Lung microvascular endothelial cell (primary cell): ENCODE data around the gene POC1A. TPM values are rescaled to one million over a fixed set of nuclear protein-coding genes. Genes with fewer than 3 reads are reported as not detected.

ENCODE experiments used
- DNase-seq, 2 donors: peaks; one replicate each; pipeline versions ENCODE4 v3.0.0 to v3.0.0-alpha.2; 2010; ENCODE audit warnings: low read depth in 2 of 2
- total RNA-seq: library from RNA; depleted of rRNA; stranded (reverse); fragments of >200 nt; gene quantifications from 2 replicates; pipeline ENCODE4 v1.2.1, GENCODE V29; 2014

Gene POC1A
- total RNA-seq, 1 donor from 2014 or later = 4.0 TPM

DNA sequence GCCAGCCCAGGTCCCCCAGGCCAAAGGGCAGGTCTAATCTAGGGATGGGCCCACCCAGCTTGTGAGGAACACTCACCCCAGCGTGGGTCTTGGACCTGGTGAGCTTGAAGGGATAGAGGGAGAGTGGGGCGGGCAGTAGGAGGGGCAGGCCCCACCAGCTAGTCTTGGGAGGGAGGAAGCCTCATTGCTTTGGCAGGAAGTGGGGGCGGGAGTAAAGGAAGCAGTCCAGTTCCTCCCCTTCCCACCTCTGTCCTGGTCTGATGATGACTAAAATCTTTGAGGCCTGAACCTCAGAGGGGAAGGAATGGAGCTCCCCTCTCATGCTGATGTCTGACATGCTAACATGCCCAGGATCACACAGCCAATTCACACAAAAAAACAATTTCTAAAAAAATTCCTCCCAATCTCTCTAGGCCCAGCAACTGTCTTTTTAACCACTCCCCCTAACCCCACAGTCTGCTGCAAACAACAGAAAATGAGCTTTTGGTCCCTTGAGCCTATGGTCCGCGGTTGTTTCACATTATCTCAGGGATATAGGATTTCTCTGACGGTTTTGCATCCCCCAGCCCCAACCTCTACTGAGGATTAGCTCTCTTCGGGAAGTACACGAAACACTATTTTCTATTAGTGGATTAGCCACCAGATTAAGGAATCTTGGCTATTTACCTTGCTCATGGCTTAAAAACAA, 67.1 kb downstream of the POC1A start:
- peak; percentile 31 to 80 for DNase-seq

DNA sequence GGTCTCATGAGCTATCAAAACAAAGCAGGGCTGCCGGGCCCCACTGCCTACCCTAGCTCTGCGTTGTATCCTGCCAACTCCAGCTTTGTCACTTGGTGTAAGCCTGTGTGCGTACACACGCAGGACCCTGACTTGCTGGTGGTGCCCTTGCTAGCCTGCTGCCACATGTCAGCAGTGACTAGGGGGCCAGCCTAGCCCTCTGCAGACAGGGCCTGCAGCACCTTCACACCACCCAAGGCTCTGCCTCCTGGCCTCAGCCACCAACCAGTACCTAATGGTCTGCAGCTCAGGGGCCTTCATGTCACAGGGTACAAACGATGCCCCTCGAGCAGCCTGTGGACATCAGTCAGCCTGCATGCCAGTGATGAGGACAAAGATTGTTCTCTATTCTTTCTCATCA, 67.8 kb downstream of the POC1A start:
- DNase-seq = no peak

DNA sequence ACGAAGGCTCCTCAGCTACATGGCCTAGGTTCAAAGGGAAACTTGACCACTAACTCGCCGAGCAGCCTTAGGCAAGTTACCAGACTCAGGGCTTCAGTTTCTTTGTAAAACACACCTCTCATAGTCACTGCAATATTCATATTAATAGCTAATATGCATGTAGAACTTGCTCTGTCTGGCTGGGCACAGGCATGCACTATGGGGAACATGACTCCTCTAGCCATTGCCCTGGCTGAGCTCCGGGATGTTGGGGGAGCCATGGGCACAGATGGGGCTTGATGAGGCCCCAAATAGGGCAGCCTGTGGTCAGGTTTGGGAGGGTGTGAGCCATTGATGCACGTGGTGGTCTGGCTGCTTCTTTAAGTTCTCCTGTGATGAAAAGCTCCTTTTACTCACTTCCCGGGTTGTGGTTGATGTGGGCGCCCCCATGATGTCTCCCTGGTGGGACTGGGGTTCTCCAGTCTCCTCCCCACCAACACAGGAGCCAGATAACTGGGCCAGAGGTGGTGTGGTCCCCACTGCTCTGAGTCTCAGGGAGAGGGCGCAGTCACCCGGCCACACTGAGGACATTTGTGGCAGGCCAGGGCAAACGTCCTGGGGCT, 68.4 kb downstream of the POC1A start:
- no peak for DNase-seq

DNA sequence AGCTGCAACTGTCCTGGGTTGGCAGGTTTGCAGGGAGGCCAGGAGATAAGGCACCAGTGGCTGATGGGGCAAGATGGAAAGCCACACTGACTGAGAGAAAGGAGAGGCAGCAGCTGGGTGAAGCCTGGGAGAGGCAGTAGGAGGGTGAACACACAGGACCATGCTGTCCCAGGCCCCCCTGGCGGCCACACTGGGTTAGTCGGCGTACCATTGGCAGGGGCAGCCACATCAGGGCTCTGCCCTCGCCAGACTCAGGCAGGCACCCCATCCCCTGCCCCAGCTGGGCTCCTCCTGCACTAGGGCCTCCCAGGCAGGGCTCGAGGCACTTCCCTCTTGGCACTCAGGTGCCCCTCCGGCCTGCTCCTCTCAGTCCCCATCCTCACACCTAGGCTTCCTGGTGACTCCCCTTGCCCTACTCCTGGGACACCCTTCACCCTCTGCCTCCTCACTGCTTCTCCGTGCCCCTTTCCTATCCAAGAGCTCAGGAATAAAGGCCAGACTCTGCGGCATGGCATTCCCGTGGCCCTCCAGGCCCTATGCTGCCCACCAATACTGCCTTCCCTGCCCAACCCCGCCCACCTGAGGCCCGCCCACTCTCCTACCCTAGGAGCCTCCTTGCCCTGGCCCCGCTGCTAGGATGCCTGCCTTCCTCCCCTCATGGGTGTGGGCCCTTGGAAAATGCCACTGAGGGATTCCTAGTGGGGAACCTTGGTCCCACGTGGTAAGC, 69.1 kb downstream of the POC1A start:
- DNase-seq = no peak

DNA sequence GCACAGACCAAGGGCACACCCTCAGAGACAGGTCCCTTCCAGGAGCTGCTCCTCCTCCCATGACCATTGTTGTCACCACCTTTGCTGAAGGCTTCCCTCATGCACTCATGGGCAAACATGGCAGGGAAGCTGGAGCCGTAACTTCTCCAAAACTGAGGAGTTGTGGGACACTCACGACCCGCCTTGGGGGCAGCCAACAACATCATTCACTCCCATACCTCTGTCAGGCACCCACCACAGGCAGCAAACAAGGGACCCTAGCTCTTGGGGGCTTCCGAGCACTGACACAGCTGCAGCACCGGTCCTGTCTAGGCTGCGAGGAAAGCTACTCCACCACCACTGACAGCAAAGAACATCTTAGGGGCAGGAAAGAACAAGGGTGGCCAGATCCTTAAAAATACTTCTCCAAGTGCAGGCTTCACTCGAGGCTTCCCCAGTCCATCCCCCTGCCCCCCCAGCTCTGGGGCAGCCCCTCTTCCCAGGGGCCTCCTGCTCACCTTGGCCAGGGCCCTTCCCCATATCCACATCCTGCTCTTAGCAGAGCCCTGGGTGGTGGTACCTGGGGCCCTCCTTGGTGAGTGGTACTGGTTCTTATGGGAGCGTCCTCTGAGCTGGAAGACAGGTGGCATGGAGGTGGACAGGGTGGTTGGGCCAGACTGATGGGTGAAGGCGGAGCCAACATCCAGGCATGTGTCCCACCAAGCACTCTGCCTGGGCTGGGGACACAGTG, 69.8 kb downstream of the POC1A start:
- DNase-seq = no peak

DNA sequence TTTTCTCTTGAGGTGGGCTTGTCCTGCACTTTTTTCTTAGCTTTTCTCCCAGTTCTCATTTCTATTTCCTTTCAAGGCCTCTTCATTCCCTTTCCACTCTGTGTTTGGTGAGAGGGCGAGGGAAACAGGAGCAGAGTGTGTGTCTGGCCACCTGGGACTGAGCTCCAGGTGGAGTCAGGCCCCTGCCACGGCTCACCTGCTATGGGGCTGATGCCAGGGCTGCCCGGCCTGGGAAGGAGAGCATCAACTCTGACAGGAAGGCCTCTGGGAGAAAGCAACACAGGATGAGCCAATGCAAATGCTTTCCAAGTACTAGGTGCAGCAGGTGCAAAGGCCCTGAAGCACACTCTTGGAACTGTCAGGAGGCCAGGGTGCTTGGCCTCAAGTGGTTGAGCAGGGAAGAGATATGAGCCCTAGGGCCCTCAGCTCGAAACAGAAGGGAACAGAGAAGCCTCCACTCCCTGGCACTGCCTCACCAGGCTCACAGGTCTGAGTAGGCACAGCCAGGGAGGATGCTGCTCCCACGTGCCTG, 70.6 kb downstream of the POC1A start:
- no peak for DNase-seq

DNA sequence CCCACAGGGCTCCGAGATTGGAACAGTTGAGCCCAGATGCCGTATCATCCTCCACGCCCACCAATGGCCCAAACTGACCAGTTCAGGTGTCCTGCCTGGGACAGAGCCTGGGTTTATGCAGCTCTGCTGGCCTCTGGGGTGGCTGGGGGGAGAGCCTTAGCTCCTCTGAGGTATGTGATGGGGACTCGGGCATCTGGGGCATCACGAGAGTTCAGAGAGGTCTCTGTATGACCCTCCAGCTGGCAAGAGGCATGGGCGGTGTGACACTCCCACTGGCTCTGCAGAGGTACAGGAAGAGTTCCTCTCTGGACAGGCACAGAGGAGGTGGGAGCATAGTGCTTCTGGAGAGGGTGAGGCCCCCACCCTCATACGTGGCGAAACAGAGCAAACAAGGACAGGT, 71.3 kb downstream of the POC1A start:
- no peak for DNase-seq

DNA sequence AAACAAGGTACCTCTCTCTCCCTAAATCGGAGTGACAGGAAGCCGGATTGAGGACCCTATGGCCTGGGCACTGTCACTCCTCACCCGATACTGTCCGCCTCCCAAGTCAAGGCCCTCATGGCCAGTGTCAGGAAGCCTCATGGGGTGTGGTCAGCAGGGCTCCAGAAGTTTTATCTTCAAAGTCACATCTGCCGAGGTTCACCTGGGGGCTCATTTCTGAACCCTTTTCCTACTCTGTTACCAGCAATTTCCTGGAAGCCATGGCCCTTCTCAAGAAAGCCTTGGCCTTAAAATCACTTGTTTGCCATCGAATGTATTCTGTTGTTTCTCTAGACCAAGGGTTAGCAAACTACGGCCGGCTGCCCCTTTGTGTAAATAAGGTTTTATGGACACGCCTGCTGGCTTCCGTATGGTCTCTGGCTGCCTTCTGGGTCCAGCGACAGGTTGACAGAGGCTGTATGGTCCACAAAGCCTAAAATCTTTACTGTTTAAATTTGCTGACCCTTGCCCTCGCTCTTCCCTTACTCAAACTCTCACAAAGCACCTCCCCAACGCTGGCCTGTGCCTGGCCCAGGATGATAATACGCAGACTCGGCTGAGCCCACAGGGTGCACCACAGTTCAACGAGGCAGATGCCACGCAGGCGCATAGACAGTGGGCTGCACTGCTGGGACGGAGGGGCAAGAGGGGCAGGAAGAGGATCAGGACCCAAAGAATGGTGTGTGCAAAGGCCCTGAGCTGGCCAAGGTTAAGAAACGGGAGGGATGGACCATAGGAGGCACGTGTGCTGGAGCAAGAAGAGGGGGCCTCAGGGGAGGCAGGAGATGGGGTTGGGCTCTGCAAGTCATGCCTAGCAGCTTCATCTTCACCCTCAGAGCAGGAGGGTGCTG, 73.1 kb downstream of the POC1A start:
- no peak for DNase-seq

DNA sequence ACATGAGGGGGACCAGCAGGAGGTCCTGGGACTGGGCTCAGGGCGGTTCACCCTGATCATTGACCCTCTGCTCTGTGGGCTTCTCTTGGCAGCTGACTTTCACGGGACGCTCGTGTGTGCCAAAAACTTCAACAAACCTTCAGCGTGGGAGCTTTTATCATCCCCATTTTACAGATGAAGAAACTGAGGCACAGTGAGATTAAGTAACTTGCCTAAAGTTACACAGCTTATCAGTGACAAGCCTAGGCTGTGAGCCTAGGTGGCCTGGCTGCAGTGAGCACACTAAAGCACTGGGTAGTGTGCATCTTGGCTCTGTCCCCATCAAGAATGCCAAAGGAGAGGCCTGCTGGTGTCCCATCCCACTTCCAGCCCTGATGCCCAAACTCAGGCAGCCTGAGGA, 74.3 kb downstream of the POC1A start:
- DNase-seq = no peak

DNA sequence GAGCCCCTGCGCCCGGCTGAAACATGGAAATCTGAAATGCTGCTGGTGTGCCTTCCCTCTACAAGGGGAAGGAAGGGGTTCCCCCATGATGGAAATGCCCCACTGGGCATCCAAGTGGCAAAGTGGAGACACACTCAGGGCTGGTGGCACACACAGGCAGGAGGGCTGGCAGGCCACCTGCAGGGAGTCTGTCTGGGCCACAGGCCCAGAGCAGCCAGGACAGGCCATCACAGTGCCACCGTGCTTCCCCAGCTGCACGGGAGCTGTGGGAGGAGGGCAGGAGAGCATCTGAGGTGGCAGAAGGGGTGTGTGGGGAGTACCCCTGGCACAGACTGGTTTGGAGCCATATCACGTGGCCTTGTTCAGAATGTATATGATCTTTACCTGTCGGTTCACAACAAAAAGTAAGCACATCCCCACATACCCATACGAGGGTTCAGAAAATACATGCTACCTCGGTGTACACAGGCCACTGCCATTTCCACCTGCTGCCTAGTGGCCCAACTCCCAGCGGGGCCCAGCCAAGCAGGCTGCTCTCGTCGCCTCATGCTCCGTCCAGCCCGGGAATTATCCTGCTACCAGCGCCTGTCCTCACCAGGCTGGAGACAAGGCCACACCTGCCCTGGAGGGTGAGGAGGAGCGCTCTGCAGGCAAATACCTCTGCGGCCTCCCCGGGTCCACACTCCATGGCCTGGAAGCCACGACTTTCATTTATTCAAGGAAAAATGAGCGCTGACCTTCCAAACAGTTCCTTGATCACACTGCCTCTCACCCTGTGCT, 75.3 kb downstream of the POC1A start:
- DNase-seq = no peak

DNA sequence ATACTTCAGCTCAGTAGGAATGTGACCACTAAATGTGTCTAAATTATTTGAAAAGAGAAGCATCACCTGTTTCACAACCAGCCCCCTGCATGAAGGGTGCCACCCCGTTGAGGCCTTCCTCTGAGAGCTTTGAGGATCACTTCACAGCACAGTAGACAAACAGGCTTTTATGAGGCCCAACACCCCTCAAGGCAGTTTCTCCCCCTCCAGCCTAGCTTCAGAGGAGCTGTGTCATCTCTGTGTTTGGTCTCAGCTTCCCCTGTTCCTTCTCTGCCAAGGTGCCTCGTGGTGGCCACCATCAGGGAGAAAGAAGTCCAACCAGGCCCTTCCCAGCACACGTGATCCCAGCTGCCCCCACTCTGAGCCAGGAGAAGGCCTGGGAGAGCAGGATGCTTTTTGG, 76.3 kb downstream of the POC1A start:
- no peak for DNase-seq

DNA sequence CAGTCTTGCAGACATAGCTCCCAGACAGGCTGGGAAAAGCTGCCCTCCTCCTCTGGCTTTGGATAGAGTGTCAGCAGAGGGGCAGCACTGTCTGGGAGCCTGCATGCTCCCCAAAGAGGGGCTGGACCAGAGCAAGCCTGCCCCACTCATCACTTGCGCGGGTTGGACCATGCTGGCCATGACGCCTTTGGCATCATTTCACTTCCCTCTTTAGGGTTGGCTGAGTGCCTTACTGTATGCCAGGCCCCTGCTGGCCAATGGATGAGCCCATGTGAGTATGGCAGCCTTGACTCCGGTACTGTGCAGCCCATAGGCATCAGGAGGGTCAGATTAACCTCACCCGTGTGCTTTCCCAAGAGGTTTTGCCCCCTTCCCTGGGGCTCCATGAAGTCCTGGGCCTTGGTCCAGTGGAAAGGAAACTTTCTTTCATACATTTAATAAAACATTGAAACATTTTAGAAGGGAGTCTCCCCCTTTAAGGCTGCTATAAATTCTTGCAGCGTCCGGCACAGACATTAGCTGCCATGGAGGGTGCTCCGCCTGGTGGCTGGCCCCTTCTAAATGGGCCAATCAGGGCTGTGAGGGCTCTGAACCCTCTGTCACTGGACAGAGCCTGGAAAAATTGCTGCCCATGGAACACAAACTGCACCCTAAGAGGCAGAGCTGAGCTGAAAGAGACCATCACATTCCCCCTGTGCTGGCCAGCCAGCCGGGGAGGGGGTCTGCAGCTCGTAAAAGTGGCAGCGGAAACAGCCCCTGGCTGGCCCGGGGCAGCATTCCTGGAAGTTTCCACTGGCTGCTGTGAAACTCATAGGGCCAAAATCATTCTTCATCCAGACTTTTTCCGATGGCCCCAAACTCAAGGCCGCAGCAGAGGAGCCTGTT, 77.1 kb downstream of the POC1A start:
- peak in 1 of 2 donors; percentile 38 for DNase-seq

DNA sequence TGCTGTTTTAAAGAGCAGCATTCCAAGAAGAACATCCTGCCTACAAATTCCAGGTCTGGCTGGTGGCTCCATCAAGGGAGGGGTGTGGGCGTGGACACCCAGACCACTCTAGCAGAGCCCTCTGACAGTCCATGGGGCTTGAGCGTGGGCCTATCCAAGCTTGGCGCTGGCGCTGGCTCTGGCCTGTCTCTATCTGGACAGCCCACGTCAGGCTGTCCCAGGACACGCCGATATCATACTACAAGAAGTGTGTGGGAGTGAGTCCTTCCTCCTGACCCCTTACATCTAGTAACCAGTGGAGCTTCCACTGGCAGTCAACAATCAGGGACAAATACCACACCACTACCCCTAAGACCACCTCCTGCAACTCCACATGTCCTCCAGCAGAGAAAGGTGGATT, 80.7 kb downstream of the POC1A start:
- no peak for DNase-seq

DNA sequence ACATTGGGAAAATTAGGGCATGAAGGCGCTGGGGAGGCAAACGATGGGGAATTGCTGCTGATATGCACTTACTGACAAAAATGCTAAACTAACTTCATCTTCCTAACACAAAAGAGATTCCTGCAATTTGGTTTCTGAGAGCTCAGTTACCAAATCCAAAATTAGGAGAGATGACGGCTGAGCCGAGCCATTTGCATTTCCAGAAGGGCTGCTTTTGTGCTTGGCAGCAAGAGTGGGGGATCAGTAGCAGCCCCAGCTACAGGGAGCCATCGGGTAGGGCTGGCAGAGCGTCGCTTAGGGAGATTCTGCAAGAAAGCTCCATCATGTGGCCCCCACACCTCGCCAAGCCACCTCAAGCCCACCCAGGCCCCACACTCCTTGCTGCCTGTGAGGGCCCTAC, 81.8 kb downstream of the POC1A start:
- no peak for DNase-seq

DNA sequence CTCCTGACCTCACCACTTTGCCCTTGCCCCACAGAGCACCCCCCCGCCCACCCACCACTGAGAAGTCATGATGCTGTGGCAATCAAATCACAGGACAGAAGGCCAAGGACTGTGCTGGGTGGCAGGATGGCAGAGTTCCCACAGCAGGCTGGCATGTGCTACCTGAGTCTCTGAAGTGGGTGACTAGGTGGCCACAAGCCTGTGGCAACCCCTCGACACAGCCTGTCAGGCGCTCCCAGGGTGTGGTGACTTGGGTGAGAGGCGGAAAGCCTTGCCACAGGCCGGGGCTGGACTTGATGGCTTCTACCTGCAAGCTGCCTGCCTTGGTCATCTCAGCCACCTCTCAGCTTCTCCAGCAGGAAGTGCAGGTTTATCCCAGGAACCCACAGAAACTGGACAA, 82.2 kb downstream of the POC1A start:
- DNase-seq = no peak

DNA sequence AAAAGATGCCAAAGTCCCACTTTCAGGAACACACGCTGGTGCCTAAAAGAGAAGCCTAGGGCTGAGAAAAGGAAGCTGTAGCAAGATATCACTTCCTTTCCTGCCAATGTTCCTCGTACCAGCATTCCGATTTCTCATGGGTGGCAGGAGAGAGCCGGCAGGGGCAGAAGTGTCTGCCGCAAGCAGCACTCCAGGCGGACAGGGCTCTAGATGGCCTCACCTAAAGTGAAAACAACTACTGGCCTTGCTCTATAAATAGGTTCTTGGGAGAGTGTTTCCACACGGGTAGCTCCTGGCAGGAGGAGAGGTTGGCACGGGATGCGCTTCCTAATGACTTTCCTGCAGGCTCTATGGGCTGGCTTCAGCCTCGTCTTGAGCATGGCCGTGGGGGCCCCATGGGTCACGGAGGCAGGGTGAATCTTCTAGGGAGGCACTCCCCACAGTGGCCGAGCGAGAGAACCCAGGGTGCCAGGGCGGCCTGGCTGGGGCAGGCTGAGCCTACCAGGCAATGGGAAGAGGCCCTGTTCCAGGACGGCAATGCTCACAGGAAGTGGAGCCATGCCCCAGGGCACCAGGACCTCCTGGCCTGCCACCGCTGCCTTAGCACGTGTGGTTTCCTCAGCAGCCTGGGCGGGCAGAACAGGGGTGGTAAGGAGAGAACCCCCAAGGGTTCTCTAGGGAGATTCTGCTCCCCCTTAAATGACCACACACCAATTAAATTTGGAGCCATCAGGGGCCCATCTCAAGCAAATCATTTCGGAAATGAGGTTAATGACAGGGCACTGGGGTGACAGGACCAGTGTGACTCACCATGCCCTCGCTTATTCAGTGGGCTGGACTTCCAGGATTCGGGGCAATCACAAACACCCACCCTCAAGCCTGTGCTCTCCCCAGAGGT, 83.2 kb downstream of the POC1A start:
- DNase-seq = peak; percentile 39 to 59

DNA sequence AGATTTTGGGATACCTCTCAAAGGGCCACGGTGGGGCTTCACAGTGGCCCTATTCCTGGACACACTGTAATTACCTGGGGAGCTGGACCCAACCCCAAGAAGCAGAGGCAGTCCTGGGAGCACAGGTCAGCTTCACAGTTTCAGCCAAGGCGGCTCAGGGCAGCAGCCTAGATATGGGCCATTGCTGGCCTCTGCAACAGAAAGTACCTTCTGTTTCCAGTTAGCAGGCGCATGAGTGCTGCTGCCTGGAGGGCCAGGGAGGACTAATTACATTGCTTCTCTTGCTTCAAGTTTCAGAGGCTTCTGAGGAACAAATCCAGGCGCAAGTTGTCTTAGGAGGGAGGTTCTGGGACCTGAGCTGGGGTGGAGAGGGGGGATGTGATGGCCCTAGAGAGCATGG, 84.4 kb downstream of the POC1A start:
- DNase-seq = no peak

DNA sequence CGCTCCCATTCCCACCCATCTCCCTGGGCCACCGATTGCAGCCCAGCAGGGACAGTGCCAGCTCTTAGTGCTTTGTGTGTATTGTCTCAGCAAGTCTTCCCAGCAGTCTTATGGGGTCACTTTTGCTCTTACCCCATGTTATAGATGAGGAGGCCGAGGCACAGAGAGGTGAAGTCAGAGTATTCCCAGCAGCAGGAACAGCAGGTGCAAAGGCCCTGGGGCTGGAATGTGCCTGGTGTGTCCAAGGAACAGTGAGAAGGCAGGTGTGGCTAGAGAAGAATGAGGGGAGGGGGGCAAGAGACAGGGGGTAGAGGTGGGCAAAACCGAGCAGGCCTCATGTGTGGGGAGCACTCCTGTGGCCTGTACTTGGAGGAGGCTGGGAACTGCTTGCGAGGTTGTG, 85.1 kb downstream of the POC1A start:
- DNase-seq = no peak
